ENCODE results near the gene GPRIN2. TPM values are rescaled to one million over a fixed set of nuclear protein-coding genes. Genes with fewer than 3 reads are reported as not detected.

Gene GPRIN2
- total and polyA plus RNA-seq, 2 of the 8 experiments (the other 6 are each of a cell fraction or from before 2014, with no cell fraction given), result 14.3 to 18.6 TPM

DNA sequence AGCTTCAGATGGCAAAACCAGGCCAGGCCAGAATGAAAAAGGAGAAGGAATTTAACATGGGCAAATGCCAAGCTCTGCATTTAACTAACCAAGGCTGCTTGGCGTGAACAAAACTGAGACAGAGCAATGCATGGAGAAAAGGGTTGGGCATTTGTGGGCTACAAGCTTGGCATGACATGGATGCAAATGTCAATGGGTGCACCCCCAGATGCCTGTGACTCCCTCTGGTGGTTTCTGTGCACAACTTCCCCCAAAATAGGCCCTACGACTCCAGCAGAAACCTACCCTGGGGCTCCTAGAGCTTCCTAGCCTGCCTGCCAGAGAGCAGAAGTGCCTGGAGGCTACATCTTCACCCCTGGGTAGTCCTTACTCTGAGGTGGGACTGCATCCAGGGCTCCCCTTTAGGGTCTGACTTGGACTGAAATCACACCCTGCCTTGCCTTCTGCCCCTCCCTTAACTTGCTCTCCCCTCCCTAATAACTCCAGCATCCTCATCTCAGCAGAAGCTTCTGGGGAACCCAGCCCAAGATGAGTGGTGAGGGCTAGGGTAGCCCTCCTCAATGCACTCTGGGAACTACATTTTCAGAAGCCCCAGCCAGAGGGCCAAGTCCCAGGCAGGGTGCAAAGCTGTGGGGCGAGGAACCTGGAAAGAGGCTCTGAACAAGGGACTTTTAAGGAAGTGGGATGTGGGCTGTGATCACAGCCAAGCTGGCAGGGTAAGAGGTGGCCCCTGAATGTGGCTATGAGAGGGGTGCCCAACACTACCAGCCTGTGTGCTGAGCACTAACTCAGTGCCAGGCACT is 11.3 kb downstream of the GPRIN2 start (continued):
- 0 out of 4 replicates have a peak, but pooled peaks of 1 of the 2 experiments have one; percentile 3 for TF ChIP-seq HDAC2 (IDR thresholded peaks at IDR 0.05; ENCODE audit: borderline replicate concordance in 1 of 2, low read depth in 2 of 2, low read length in 2 of 2)
- no peak for TF ChIP-seq SIN3A (conservative IDR thresholded peaks at IDR 0.05 in 1 of 2, IDR thresholded peaks at IDR 0.05 in 1 of 2; ENCODE audit: low read depth in 1 of 2, low read length in 2 of 2)
- no peak for TF ChIP-seq CEBPB (IDR thresholded peaks at IDR 0.05; ENCODE audit: low read depth, low read length)
- TF ChIP-seq, protein P1, sequence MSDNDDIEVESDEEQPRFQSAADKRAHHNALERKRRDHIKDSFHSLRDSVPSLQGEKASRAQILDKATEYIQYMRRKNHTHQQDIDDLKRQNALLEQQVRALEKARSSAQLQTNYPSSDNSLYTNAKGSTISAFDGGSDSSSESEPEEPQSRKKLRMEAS (IDR thresholded peaks at IDR 0.05), result 0 out of 2 replicates have a peak, but pooled peaks have one; percentile 7
